A673 (cell line): ENCODE measurements around the gene SPATA2. TPM values are rescaled to one million over a fixed set of nuclear protein-coding genes. Genes with fewer than 3 reads are reported as not detected.
"Not testable (repeated sequence)": the region's sequence is repeated elsewhere in the genome, so short reads cannot be mapped to it uniquely, and the experiment has no call there.

Experiments used
- BruUV-seq: library from RNA; stranded (reverse); fragments of 400-500 nt; replicated peaks from 2 replicates; lab custom pipeline; 2021; lab: Mats Ljungman, UMichigan
- CTCF ChIA-PET: fragments of 300-600 bp; sonication (Branson Sonifier 250); formaldehyde crosslinking; loops from one replicate; lab custom pipeline; 2022; ENCODE audit warnings: antibody characterized with exemption; lab: Charles Lee
- POLR2A ChIA-PET: fragments of 300-600 bp; sonication (Branson Sonifier 250); formaldehyde crosslinking; loops from one replicate; lab custom pipeline; 2022; ENCODE audit warnings: antibody characterized with exemption; ENCODE audit not compliant: low non-redundant PET; lab: Charles Lee
- DNase-seq: peaks from one replicate; pipeline ENCODE4 v3.0.0-alpha.2; 2015; ENCODE audit warnings: low spot score
- H3K27ac ChIP-seq: fragments of 200-600 bp; sonication (generic); 2 replicates; pipeline ENCODE4 v1.5.1; 2016; ENCODE audit warnings: mixed run types, low read depth, mild to moderate bottlenecking, mixed read lengths, antibody characterized with exemption, low read length; ENCODE audit not compliant: poor library complexity, severe bottlenecking
- H3K27me3 ChIP-seq: fragments of 200-600 bp; sonication (generic); replicated peaks from 2 replicates; pipeline ENCODE4 v1.6.1; 2017; ENCODE audit warnings: mixed run types, low read depth, mild to moderate bottlenecking, mixed read lengths, antibody characterized with exemption, low read length; ENCODE audit not compliant: insufficient read depth, poor library complexity
- H3K36me3 ChIP-seq: fragments of 200-600 bp; sonication (generic); 2 replicates; pipeline ENCODE4 v1.6.1; 2016; ENCODE audit warnings: mixed run types, mild to moderate bottlenecking, mixed read lengths, antibody characterized with exemption, low read length; ENCODE audit not compliant: insufficient read depth, poor library complexity, severe bottlenecking
- H3K4me1 ChIP-seq: fragments of 200-600 bp; sonication (generic); 2 replicates; pipeline ENCODE4 v1.6.1; 2017; ENCODE audit warnings: mixed run types, mild to moderate bottlenecking, mixed read lengths, antibody characterized with exemption, low read length; ENCODE audit not compliant: insufficient read depth, poor library complexity, severe bottlenecking
- H3K4me3 ChIP-seq: fragments of 200-600 bp; sonication (generic); 2 replicates; pipeline ENCODE4 v1.5.1; 2016; ENCODE audit warnings: low read depth, mixed run types, mild to moderate bottlenecking, mixed read lengths, low read length; ENCODE audit not compliant: poor library complexity, severe bottlenecking
- H3K9me3 ChIP-seq: fragments of 200-600 bp; sonication (generic); 2 replicates; pipeline ENCODE4 v1.6.1; 2016; ENCODE audit warnings: mixed run types, low read depth, mild to moderate bottlenecking, mixed read lengths, antibody characterized with exemption, low read length; ENCODE audit not compliant: poor library complexity, severe bottlenecking
- EZH2 ChIP-seq: fragments of 200-600 bp; sonication (generic); IDR thresholded peaks from 2 replicates; pipeline ENCODE4 v1.6.1; 2017; ENCODE audit warnings: borderline replicate concordance, low read depth, mild to moderate bottlenecking, mixed read lengths, antibody characterized with exemption, low read length; ENCODE audit not compliant: poor library complexity, severe bottlenecking
- intact Hi-C: fragments of 100-400 bp; cut with micrococcal nuclease; formaldehyde crosslinking; loops from one replicate; pipeline ENCODE4 v1.10.0; 2022; ENCODE audit not compliant: unreplicated experiment
- total RNA-seq: library from RNA; stranded (reverse); gene quantifications from 2 replicates; pipeline ENCODE4 v1.2.3, GENCODE V29; 2021
- TF ChIP-seq, protein P1 (sequence below): fragments of 300-800, 200-600 bp; sonication (generic); conservative IDR thresholded peaks from 2 replicates; pipeline ENCODE4 v1.5.1; 2017; ENCODE audit warnings: low read depth, mild to moderate bottlenecking, antibody characterized with exemption, low read length, moderate library complexity, mixed read lengths

Gene SPATA2
- total RNA-seq, 1 experiment from 2014 or later = 9.2 TPM

GRCh38 chr20:49901588-49901987, 13.7 kb downstream of the SPATA2 start:
- Histone ChIP-seq H3K4me3 (no peak overlapping the region), H3K27ac (no peak overlapping the region), H3K4me1 (no peaks in the 10 kb centered on the region), H3K9me3 (no peaks in the 10 kb centered on the region), H3K36me3 (peaks cover 24% of the 10 kb centered on the region), H3K27me3 (no peaks in the 10 kb centered on the region)
- intact Hi-C loops = no loop called here
- TF ChIP-seq, protein P1, sequence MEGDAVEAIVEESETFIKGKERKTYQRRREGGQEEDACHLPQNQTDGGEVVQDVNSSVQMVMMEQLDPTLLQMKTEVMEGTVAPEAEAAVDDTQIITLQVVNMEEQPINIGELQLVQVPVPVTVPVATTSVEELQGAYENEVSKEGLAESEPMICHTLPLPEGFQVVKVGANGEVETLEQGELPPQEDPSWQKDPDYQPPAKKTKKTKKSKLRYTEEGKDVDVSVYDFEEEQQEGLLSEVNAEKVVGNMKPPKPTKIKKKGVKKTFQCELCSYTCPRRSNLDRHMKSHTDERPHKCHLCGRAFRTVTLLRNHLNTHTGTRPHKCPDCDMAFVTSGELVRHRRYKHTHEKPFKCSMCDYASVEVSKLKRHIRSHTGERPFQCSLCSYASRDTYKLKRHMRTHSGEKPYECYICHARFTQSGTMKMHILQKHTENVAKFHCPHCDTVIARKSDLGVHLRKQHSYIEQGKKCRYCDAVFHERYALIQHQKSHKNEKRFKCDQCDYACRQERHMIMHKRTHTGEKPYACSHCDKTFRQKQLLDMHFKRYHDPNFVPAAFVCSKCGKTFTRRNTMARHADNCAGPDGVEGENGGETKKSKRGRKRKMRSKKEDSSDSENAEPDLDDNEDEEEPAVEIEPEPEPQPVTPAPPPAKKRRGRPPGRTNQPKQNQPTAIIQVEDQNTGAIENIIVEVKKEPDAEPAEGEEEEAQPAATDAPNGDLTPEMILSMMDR = no peak
- TF ChIP-seq EZH2 = no peak
- POLR2A ChIA-PET = no interaction called here
- no peak for DNase-seq
- no TSS peak for BruUV-seq
- CTCF ChIA-PET = no interaction called here

GRCh38 chr20:49899541-49900383, 15.6 kb downstream of the SPATA2 start:
- DNase-seq = no peak
- ChIA-PET POLR2A (interaction anchor here (0.5 to 0.6 kb wide), 2 partner anchors 35 to 417 kb away, joined by 3 to 7 read pairs; no protein-coding TSS in a partner anchor), CTCF (no interaction called here)
- Histone ChIP-seq H3K4me1 (no peaks in the 10 kb centered on the region), H3K27me3 (no peaks in the 10 kb centered on the region), H3K4me3 (no peak overlapping the region), H3K9me3 (no peaks in the 10 kb centered on the region), H3K36me3 (peaks cover 6% of the 10 kb centered on the region), H3K27ac (no peak overlapping the region)
- no TSS peak for BruUV-seq
- intact Hi-C loops = no loop called here
- TF ChIP-seq, protein P1 = no peak
- no peak for TF ChIP-seq EZH2

- intact Hi-C loops = no loop called here
- Histone ChIP-seq H3K4me1 (no peaks in the 10 kb centered on the region), H3K4me3 (no peak overlapping the region), H3K36me3 (no peaks in the 10 kb centered on the region), H3K27me3 (no peaks in the 10 kb centered on the region), H3K9me3 (no peaks in the 10 kb centered on the region), H3K27ac (no peak overlapping the region)
- CTCF ChIA-PET = interaction anchor here (0.6 kb wide), 1 partner anchor 175 kb away, joined by 4 read pairs; no protein-coding TSS in a partner anchor
- no peak for TF ChIP-seq EZH2
- POLR2A ChIA-PET = no interaction called here
- no peak for DNase-seq
- BruUV-seq = no TSS peak
These were observed 19.1 kb downstream of the SPATA2 start for GRCh38 chr20:49896204-49896603.

DNA sequence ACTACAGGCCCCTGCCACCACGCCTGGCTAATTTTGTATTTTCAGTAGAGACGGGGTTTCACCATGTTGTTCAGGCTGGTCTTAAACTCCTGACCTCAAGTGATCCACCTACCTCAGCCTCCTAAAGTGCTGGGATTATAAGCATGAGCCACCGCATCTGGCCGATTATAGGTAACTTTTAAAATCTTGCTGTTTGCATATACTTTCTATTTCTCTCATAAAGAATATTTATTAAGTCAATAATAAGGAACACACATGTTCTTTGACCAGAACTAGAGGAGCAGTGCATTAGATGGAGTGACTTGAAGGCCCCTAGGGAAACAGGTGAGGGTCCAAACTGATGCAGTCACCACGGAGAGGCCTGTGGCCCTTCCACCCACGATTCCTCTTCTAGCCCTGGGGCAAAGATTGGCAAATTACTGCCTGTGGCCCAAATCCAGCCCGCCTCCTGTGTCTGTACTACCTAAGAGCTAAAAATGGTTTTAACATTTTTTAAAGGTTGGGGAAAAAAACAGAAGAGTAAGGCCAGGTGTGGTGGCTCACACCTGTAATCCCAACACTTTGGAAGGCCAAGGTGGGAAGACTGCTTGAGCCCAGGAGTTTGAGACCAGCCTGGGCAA, 19.7 kb downstream of the SPATA2 start:
- POLR2A ChIA-PET, H3K9me3 ChIP-seq, H3K27ac ChIP-seq, BruUV-seq, DNase-seq, H3K36me3 ChIP-seq, H3K4me3 ChIP-seq, H3K27me3 ChIP-seq, CTCF ChIA-PET, intact Hi-C loops, H3K4me1 ChIP-seq: not testable (repeated sequence)
